Measurements from ENCODE around the gene LSM14A. TPM values are rescaled to one million over a fixed set of nuclear protein-coding genes. Genes with fewer than 3 reads are reported as not detected.
A peak's percentile ranks its signal among the peaks of the same experiment; 100 is the strongest.

Gene LSM14A
- total and polyA plus RNA-seq, 2 of the 13 experiments (the other 11 are each of a cell fraction or from before 2014, with no cell fraction given): 77.0 to 83.6 TPM

DNA sequence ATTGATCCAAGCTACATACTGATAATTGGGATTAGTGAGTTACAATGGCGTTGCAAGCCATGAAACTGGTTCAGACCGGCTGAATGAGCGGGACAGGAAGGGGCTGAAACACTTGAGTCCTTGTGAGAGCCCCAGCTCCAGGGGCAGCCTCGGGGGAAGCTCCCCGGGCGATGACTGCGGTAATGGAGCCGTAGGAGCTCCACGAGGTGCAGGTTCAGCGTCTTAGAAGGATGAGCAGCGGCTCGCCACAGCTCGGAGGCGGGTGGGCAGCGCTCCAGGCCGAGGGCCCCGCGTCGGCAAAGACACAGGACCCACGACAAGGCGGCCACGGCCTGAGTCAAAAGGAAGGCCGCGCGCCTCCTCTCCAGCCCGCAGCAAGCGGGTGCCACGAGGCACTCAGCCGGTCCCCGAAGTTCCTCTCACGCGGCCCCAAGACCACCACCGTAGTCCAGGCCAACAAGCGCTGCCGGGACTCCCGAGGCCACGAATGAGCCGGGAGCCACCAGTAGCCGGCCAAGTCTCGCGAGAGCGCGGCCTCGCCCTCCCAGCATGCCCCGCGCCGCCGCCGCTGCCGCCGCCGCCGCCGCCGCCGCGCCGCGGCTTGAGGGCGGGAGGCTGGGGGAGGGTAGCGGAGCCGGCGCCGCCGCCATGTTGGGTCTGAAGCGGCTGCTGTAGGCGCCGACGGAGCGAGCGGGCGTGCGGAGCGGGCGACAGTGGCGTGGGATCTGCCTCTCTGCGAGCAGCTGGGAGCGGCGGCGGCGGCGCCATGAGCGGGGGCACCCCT is at the start of gene LSM14A (continued):
- TF ChIP-seq ZNF607 (CRISPR knock-in tag; IDR thresholded peaks at IDR 0.05; ENCODE audit: borderline replicate concordance) (peak; percentile 84), ZNF547 (CRISPR knock-in tag; IDR thresholded peaks at IDR 0.05) (peak; percentile 22; the same call in 1 of the 2 replicates), HDAC1 (CRISPR knock-in tag; IDR thresholded peaks at IDR 0.05) (no peak; the same call in 1 of the 2 replicates), ZNF883 (CRISPR knock-in tag; IDR thresholded peaks at IDR 0.05; ENCODE audit: not compliant biosample characterization) (no peak), ZNF224 (CRISPR knock-in tag; IDR thresholded peaks at IDR 0.05) (no peak), FOSL2 (CRISPR knock-in tag; IDR thresholded peaks at IDR 0.05) (no peak), ZBTB7B (CRISPR knock-in tag; IDR thresholded peaks at IDR 0.05) (peak; percentile 53), ZNF207 (IDR thresholded peaks at IDR 0.05; ENCODE audit: borderline replicate concordance) (no peak), MBNL3 (CRISPR knock-in tag; conservative IDR thresholded peaks at IDR 0.05) (no peak), SETDB1 (CRISPR knock-in tag; IDR thresholded peaks at IDR 0.05; ENCODE audit: borderline replicate concordance) (no peak), NR2C2 (CRISPR knock-in tag; IDR thresholded peaks at IDR 0.05; ENCODE audit: borderline replicate concordance) (peak; percentile 48; the same call in 1 of the 2 replicates), XRCC5 (optimal IDR thresholded peaks at IDR 0.05; ENCODE audit: low read length) (no peak), ZNF329 (CRISPR knock-in tag; IDR thresholded peaks at IDR 0.05; ENCODE audit: low read depth) (no peak), KDM5B (CRISPR knock-in tag; IDR thresholded peaks at IDR 0.05; ENCODE audit: borderline replicate concordance) (no peak), RFX3 (CRISPR knock-in tag; IDR thresholded peaks at IDR 0.05) (no peak)
- TF ChIP-seq, protein P1, sequence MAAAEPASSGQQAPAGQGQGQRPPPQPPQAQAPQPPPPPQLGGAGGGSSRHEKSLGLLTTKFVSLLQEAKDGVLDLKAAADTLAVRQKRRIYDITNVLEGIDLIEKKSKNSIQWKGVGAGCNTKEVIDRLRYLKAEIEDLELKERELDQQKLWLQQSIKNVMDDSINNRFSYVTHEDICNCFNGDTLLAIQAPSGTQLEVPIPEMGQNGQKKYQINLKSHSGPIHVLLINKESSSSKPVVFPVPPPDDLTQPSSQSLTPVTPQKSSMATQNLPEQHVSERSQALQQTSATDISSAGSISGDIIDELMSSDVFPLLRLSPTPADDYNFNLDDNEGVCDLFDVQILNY (CRISPR knock-in tag; conservative IDR thresholded peaks at IDR 0.05): 0 out of 2 replicates have a peak, but pooled peaks have one; percentile 55
- TF ChIP-seq, protein P2, sequence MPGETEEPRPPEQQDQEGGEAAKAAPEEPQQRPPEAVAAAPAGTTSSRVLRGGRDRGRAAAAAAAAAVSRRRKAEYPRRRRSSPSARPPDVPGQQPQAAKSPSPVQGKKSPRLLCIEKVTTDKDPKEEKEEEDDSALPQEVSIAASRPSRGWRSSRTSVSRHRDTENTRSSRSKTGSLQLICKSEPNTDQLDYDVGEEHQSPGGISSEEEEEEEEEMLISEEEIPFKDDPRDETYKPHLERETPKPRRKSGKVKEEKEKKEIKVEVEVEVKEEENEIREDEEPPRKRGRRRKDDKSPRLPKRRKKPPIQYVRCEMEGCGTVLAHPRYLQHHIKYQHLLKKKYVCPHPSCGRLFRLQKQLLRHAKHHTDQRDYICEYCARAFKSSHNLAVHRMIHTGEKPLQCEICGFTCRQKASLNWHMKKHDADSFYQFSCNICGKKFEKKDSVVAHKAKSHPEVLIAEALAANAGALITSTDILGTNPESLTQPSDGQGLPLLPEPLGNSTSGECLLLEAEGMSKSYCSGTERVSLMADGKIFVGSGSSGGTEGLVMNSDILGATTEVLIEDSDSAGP (CRISPR knock-in tag; IDR thresholded peaks at IDR 0.05; ENCODE audit: borderline replicate concordance): peak; percentile 70; the same call in 1 of the 2 replicates
- TF ChIP-seq, protein P3, sequence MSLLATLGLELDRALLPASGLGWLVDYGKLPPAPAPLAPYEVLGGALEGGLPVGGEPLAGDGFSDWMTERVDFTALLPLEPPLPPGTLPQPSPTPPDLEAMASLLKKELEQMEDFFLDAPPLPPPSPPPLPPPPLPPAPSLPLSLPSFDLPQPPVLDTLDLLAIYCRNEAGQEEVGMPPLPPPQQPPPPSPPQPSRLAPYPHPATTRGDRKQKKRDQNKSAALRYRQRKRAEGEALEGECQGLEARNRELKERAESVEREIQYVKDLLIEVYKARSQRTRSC (CRISPR knock-in tag; IDR thresholded peaks at IDR 0.05; ENCODE audit: low read depth): no peak
- TF ChIP-seq, protein P4, sequence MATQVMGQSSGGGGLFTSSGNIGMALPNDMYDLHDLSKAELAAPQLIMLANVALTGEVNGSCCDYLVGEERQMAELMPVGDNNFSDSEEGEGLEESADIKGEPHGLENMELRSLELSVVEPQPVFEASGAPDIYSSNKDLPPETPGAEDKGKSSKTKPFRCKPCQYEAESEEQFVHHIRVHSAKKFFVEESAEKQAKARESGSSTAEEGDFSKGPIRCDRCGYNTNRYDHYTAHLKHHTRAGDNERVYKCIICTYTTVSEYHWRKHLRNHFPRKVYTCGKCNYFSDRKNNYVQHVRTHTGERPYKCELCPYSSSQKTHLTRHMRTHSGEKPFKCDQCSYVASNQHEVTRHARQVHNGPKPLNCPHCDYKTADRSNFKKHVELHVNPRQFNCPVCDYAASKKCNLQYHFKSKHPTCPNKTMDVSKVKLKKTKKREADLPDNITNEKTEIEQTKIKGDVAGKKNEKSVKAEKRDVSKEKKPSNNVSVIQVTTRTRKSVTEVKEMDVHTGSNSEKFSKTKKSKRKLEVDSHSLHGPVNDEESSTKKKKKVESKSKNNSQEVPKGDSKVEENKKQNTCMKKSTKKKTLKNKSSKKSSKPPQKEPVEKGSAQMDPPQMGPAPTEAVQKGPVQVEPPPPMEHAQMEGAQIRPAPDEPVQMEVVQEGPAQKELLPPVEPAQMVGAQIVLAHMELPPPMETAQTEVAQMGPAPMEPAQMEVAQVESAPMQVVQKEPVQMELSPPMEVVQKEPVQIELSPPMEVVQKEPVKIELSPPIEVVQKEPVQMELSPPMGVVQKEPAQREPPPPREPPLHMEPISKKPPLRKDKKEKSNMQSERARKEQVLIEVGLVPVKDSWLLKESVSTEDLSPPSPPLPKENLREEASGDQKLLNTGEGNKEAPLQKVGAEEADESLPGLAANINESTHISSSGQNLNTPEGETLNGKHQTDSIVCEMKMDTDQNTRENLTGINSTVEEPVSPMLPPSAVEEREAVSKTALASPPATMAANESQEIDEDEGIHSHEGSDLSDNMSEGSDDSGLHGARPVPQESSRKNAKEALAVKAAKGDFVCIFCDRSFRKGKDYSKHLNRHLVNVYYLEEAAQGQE (IDR thresholded peaks at IDR 0.05; ENCODE audit: borderline replicate concordance in 1 of 2, low read depth in 1 of 2, low read length in 2 of 2): peak in 1 of 2 experiments; percentile 20; a peak in 1 of 4 replicates
- TF ChIP-seq, protein P5, sequence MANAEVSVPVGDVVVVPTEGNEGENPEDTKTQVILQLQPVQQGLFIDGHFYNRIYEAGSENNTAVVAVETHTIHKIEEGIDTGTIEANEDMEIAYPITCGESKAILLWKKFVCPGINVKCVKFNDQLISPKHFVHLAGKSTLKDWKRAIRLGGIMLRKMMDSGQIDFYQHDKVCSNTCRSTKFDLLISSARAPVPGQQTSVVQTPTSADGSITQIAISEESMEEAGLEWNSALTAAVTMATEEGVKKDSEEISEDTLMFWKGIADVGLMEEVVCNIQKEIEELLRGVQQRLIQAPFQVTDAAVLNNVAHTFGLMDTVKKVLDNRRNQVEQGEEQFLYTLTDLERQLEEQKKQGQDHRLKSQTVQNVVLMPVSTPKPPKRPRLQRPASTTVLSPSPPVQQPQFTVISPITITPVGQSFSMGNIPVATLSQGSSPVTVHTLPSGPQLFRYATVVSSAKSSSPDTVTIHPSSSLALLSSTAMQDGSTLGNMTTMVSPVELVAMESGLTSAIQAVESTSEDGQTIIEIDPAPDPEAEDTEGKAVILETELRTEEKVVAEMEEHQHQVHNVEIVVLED (CRISPR knock-in tag; IDR thresholded peaks at IDR 0.05; ENCODE audit: borderline replicate concordance): peak; percentile 58; the same call in 1 of the 2 replicates
